Loucy (cell line): ENCODE results near the gene CDHR2.

Experiments used
- H2AFZ ChIP-seq: fragments of 200-600 bp; sonication (generic); 2 replicates; pipeline ENCODE4 v1.6.0; 2016; ENCODE audit warnings: antibody characterized with exemption, mild to moderate bottlenecking, low read length, moderate library complexity
- H3F3A ChIP-seq: fragments of 200-600 bp; 2 replicates; pipeline ENCODE4 v1.6.0; 2016; ENCODE audit warnings: antibody characterized with exemption, low read depth, mild to moderate bottlenecking
- H3K27me3 ChIP-seq: fragments of 200-600 bp; sonication (generic); 2 replicates; pipeline ENCODE4 v1.6.1; 2014; ENCODE audit warnings: low read length, mild to moderate bottlenecking; ENCODE audit not compliant: insufficient read depth, poor library complexity, severe bottlenecking
- H3K36me3 ChIP-seq: fragments of 200-600 bp; sonication (generic); 2 replicates; pipeline ENCODE4 v1.6.1; 2016; ENCODE audit warnings: low read length; ENCODE audit not compliant: insufficient read depth
- H3K4me1 ChIP-seq: fragments of 200-600 bp; sonication (generic); 2 replicates; pipeline ENCODE4 v1.5.1; 2014; ENCODE audit warnings: low read length, mild to moderate bottlenecking; ENCODE audit not compliant: insufficient read depth, poor library complexity, severe bottlenecking
- H3K4me2 ChIP-seq: fragments of 200-600 bp; sonication (generic); 2 replicates; pipeline ENCODE4 v1.6.0; 2014; ENCODE audit warnings: antibody characterized with exemption, low read length, low read depth, mild to moderate bottlenecking; ENCODE audit not compliant: poor library complexity, severe bottlenecking
- H3K4me3 ChIP-seq: fragments of 200-600 bp; sonication (generic); 2 replicates; pipeline ENCODE4 v1.5.1; 2014; ENCODE audit warnings: low read length, mild to moderate bottlenecking, mixed read lengths; ENCODE audit not compliant: poor library complexity, severe bottlenecking
- H3K79me2 ChIP-seq: fragments of 200-600 bp; sonication (generic); 2 replicates; pipeline ENCODE4 v1.6.1; 2014; ENCODE audit warnings: low read length; ENCODE audit not compliant: insufficient read depth
- H3K9ac ChIP-seq: fragments of 200-600 bp; sonication (generic); 2 replicates; pipeline ENCODE4 v1.6.0; 2014; ENCODE audit warnings: mild to moderate bottlenecking, low read depth, low read length, moderate library complexity; ENCODE audit not compliant: poor library complexity, severe bottlenecking
- H3K9me2 ChIP-seq: fragments of 200-600 bp; sonication (generic); replicated peaks from 2 replicates; pipeline ENCODE4 v1.6.1; 2016; ENCODE audit warnings: low read depth, low read length, mixed read lengths
- H3K9me3 ChIP-seq: fragments of 200-600 bp; sonication (generic); 2 replicates; pipeline ENCODE4 v1.6.1; 2014; ENCODE audit warnings: mild to moderate bottlenecking, antibody characterized with exemption, low read length, low read depth; ENCODE audit not compliant: insufficient read depth
- H4K20me1 ChIP-seq: fragments of 200-600 bp; sonication (generic); 2 replicates; pipeline ENCODE4 v1.6.0; 2014; ENCODE audit warnings: antibody characterized with exemption, low read length, mild to moderate bottlenecking; ENCODE audit not compliant: insufficient read depth, poor library complexity, severe bottlenecking
- EZH2phosphoT487 ChIP-seq: fragments of 200-600 bp; IDR thresholded peaks from 2 replicates; pipeline ENCODE4 v1.6.1; 2018; ENCODE audit warnings: antibody characterized with exemption, mild to moderate bottlenecking, moderate library complexity, borderline replicate concordance
- TF ChIP-seq, protein P1 (sequence below): fragments of 200-600 bp; sonication (generic); conservative IDR thresholded peaks from 2 replicates; pipeline ENCODE4 v1.5.1; 2014; ENCODE audit warnings: mild to moderate bottlenecking, antibody characterized with exemption, low read length

CDHR2 gene

DNA sequence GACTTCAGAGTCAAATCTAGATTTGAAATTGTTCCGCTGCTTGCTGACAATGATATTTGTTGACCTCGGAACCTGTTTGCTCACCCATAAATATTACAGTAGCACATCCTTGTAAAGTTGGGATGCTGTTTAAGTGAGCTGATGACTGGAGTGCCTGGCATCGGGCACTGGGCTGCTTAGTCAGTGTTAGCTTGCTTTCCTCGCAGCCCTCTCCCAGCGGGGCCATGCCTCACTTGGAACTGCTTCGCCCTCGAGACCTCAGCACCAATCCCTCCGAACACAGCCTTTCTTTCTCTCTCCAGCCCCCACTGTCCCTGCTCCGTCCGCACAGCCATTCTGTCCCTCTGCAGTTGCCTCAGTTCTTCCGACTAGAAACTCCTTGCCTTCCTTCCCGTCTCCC is 35.4 kb upstream of the CDHR2 start:
- Histone ChIP-seq H3K9me2 (no peaks in the 10 kb centered on the region), H3K4me3 (no peak overlapping the region), H3K9me3 (no peaks in the 10 kb centered on the region), H2AFZ (no peak overlapping the region), H3K79me2 (no peaks in the 10 kb centered on the region), H3K4me2 (no peak overlapping the region), H3K27me3 (no peaks in the 10 kb centered on the region), H4K20me1 (no peaks in the 10 kb centered on the region), H3K4me1 (no peaks in the 10 kb centered on the region), H3K36me3 (no peaks in the 10 kb centered on the region; the same call in 1 of the 2 replicates), H3F3A (no peaks in the 10 kb centered on the region), H3K9ac (no peak overlapping the region)
- TF ChIP-seq EZH2phosphoT487: no peak
- TF ChIP-seq, protein P1, sequence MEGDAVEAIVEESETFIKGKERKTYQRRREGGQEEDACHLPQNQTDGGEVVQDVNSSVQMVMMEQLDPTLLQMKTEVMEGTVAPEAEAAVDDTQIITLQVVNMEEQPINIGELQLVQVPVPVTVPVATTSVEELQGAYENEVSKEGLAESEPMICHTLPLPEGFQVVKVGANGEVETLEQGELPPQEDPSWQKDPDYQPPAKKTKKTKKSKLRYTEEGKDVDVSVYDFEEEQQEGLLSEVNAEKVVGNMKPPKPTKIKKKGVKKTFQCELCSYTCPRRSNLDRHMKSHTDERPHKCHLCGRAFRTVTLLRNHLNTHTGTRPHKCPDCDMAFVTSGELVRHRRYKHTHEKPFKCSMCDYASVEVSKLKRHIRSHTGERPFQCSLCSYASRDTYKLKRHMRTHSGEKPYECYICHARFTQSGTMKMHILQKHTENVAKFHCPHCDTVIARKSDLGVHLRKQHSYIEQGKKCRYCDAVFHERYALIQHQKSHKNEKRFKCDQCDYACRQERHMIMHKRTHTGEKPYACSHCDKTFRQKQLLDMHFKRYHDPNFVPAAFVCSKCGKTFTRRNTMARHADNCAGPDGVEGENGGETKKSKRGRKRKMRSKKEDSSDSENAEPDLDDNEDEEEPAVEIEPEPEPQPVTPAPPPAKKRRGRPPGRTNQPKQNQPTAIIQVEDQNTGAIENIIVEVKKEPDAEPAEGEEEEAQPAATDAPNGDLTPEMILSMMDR: no peak

DNA sequence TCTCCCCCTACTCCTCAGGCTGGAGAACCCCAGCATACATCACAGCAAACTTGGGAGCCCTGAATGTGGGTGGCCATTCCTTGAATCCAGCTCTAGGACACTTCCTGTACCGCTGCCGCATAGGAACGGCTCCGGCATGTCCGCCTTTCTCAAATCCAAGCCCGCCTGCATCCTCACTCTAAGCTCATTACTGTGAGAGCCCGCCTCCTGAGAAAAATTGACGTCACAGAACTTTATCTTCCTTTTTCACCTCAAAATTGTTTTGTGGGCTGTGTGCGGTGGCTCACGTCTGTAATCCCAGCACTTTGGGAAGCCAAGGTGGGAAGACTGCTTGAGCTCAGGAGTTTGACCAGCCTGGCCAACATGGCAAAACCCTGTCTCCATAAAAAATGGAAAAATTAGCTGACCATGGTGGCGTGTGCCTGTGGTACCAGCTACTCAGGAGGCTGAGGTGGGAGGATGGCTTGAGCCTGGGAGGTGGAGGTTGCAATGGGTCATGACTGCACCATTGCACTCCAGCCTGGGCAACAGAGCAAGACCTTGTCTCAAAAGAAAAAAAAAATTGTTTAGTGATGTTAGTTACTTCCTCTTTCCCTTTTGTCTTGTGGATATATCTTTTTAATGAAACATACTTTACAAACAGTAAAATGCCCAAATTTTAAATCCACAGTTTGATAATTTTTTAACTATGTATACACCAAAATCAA is 34.7 kb upstream of the CDHR2 start:
- no peaks in the 10 kb centered on the region for H3K9me2 ChIP-seq
- H3K4me1 ChIP-seq: no peaks in the 10 kb centered on the region
- no peak overlapping the region for H2AFZ ChIP-seq
- H3K79me2 ChIP-seq: no peaks in the 10 kb centered on the region
- no peaks in the 10 kb centered on the region for H3K9me3 ChIP-seq
- H3K9ac ChIP-seq: no peak overlapping the region
- no peaks in the 10 kb centered on the region for H4K20me1 ChIP-seq
- no peaks in the 10 kb centered on the region for H3K27me3 ChIP-seq
- no peaks in the 10 kb centered on the region; the same call in 1 of the 2 replicates for H3K36me3 ChIP-seq
- no peak overlapping the region for H3K4me3 ChIP-seq
- no peak overlapping the region for H3K4me2 ChIP-seq
- no peaks in the 10 kb centered on the region for H3F3A ChIP-seq
- TF ChIP-seq, protein P1: no peak
- no peak for TF ChIP-seq EZH2phosphoT487

DNA sequence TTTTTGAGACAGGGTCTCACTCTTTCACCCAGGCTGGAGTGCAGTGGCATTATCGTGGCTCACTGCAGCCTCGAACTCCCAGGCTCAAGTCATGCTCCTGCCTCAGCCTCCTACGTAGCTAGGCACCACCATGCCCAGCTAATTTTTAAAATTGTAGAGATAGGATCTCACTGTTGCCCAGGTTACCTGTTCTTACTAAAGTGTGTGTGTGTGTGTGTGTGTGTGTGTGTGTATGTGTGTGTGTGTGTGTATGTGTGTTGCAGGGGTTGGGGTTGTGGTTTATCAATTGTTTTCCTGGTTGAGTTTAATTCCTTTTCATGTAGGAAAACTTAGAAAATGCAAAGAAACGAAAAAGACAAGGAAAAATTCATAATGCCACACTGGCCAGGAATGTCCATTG is 33.7 kb upstream of the CDHR2 start:
- Histone ChIP-seq H4K20me1 (no peaks in the 10 kb centered on the region), H3K9me2 (no peaks in the 10 kb centered on the region), H3K4me1 (no peaks in the 10 kb centered on the region)

More for the DNA sequence above, 33.7 kb upstream of the CDHR2 start:
- TF ChIP-seq, protein P1: no peak
- no peak for TF ChIP-seq EZH2phosphoT487
- Histone ChIP-seq H3K9me3 (no peaks in the 10 kb centered on the region), H3K4me2 (no peak overlapping the region), H3F3A (no peaks in the 10 kb centered on the region), H3K4me3 (no peak overlapping the region), H2AFZ (no peak overlapping the region), H3K79me2 (no peaks in the 10 kb centered on the region), H3K27me3 (no peaks in the 10 kb centered on the region), H3K36me3 (no peaks in the 10 kb centered on the region), H3K9ac (no peak overlapping the region)
